Colon (tissue), 2 donors: ENCODE data around the gene FAM193A.
"Not testable (repeated sequence)": the region's sequence is repeated elsewhere in the genome, so short reads cannot be mapped to it uniquely, and the experiment has no call there.

ENCODE experiments used
- FAIRE-seq: peaks from 2 replicates; lab custom pipeline; 2012; peaks lifted over from hg19 to GRCh38; lab: Jason Lieb, UNC
- donor health status: control.
- donor health status: control.

FAM193A gene

GRCh38 chr4:2536193-2537010 is at the start of gene FAM193A:
TSS of gene FAM193A (plus strand) at chr4:2536647. CDS start at chr4:2536916, 269 bp downstream.
- FAIRE-seq = no peak

GRCh38 chr4:2486981-2487380 is 49.5 kb upstream of the FAM193A start:
- no peak for FAIRE-seq

- no peak for FAIRE-seq
Observed at GRCh38 chr4:2487632-2488031, 48.8 kb upstream of the FAM193A start.

GRCh38 chr4:2489081-2489805 is 47.2 kb upstream of the FAM193A start:
- FAIRE-seq = no peak

GRCh38 chr4:2489841-2490552 is 46.5 kb upstream of the FAM193A start:
- no peak for FAIRE-seq

- no peak for FAIRE-seq
Observed at GRCh38 chr4:2492970-2493369, 43.5 kb upstream of the FAM193A start.

GRCh38 chr4:2494992-2495391 is 41.5 kb upstream of the FAM193A start:
- FAIRE-seq = no peak

GRCh38 chr4:2497324-2497723 is 39.1 kb upstream of the FAM193A start:
- FAIRE-seq = no peak

GRCh38 chr4:2497931-2498330 is 38.5 kb upstream of the FAM193A start:
- no peak for FAIRE-seq

GRCh38 chr4:2500547-2500946 is 35.9 kb upstream of the FAM193A start:
- FAIRE-seq = no peak

GRCh38 chr4:2501034-2501594 is 35.3 kb upstream of the FAM193A start:
- FAIRE-seq = no peak

GRCh38 chr4:2503809-2504208 is 32.6 kb upstream of the FAM193A start:
- FAIRE-seq = no peak

- no peak for FAIRE-seq
Observed at GRCh38 chr4:2507259-2507658, 29.2 kb upstream of the FAM193A start.

- no peak for FAIRE-seq
Observed at GRCh38 chr4:2507855-2508254, 28.6 kb upstream of the FAM193A start.

- FAIRE-seq = no peak
Observed at GRCh38 chr4:2510351-2511259, 25.8 kb upstream of the FAM193A start.

GRCh38 chr4:2511645-2512131 is 24.8 kb upstream of the FAM193A start:
- no peak for FAIRE-seq

GRCh38 chr4:2512396-2513135 is 23.9 kb upstream of the FAM193A start:
- FAIRE-seq = no peak

GRCh38 chr4:2514193-2514592 is 22.3 kb upstream of the FAM193A start:
- not testable (repeated sequence) for FAIRE-seq

- not testable (repeated sequence) for FAIRE-seq
Observed at GRCh38 chr4:2514944-2515343, 21.5 kb upstream of the FAM193A start.

GRCh38 chr4:2515830-2516550 is 20.5 kb upstream of the FAM193A start:
- no peak for FAIRE-seq
